Measurements from ENCODE around the gene LSM5.

Gene LSM5

DNA sequence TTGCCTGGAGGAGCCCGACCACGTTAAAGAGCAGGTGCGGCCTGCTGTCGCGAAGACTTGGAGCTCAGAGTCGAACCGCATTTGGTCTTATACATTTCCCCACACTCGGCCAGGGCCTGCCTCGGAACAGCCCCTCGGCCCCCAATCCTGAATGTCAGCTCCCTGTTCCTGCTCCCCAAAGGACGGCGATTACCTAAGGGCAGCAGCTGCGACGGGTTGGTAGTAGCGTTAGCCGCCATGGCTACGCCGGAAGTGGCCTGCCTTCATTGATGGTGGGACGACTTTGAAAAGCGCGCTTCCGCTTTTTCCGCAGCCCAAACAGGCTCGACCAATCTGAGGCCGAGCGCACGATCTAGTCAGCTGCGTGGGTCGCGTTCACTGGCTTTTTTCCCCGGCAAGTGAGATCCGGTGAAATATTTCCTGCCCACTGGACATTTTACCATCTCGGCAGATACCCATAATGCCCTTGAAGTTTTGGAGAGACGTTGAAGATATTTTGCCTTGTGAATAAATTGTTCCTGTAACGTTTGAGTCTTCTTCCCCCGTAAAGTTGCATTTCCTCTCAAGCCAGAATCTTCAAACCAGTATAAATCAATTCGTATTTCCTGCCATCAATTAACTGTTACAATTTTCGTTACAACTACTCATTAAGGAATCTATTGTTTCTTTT lies at the start of gene LSM5:
LSM5 (minus strand) TSS at position 254 of the 670 bp plus-strand sequence; CDS start at position 239, 15 bp downstream.
- peak; percentile 94 for DNase-seq

GRCh38 chr7:32539366-32539765 lies 49.2 kb upstream of the LSM5 start:
- no peak for DNase-seq

DNA sequence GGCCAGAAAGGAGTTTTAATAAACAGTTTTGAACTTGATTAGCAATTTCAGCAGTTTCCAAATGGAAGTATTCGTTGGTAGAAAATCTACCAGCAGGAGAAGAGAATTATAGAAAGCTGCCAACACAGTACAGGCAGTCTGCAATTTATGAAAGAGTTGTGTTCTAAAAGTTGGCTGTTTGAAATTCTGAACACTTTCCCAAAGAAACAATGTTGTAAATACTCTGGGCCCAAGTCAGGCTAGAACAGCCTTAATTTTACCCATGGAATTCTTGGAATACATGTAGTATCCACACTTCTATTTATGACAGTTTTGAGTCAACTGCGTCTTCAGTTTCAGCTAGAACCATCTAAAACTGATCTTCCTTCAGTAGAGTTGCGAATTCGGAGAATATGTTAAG lies 47.6 kb upstream of the LSM5 start:
- DNase-seq, result no peak

DNA sequence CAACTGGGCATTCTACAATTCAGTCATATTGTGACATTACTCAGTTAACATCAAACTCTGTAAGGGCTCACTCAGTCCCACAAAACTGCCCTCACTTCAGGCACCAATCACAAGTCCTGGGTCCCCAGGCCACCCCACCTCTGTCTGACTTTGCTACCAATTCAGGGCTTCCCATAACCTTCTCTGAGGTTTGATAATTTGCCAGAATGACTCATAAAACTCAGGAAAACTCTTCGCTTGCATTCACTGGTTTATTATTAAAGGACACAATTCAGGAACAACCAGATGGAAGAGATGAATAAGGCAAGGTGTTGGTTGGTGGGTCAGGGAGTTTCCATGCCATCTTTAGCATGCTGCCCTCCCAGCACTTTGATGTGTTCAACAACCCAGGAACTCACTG lies 46.4 kb upstream of the LSM5 start:
- no peak for DNase-seq

GRCh38 chr7:32536016-32536415 lies 45.8 kb upstream of the LSM5 start:
- no peak for DNase-seq

GRCh38 chr7:32535162-32535702 lies 45.1 kb upstream of the LSM5 start:
- DNase-seq, result no peak

DNA sequence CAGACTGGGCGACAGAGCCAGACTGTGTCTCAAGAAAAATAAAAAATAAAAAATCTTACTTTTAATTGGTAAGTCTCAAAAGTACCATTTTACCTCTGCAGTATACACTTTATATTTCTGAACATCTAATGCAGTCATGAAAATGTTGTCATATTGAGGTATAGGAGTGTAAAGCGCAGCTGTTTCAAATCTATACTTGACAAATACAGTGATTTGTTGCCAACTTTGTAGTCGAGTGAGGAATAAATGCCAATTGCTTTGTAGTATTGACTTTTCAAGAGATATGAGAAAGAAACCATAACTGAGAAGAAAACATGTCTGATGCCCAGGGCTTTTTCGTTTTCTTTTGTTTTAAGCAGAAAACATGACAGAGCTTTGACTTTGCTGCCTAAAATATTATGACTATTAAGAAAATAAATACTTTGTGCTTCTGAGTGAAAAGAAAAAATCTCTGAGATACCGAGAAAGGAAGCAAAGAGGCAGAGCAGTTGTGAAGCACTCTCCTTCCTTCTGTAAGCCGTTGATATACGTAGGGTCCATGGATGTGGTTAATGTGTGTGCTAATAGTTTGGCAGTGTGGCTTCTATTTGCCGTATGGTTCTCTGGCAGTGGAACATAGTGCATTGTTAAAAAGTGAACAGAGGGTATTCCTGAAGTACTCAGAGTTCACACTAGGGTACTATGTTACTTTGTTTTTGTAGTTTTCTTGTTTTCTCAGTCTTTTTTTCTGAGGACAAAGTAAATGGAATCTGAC lies 43.3 kb upstream of the LSM5 start:
- no peak for DNase-seq

GRCh38 chr7:32532716-32533115 lies 42.5 kb upstream of the LSM5 start:
- DNase-seq, result no peak

DNA sequence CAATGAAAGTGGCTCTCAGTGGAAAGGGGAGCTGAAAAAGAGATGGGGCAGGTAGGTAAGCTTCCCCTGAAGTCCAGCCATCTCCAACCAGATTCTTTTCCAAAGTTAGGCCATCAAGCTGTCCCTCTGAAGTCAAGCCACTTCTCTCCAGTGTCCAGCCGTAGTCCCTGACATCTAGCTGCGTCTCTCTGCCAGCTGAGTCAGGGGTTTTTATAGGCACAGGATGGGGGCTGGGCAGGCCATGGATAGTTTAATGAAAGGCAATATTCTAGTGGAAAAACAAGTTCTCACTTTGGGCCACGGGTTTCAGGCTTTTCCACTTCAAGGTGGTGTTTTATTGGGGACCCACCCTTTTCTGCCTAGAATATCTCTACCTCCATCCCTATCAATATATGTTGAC lies 41.9 kb upstream of the LSM5 start:
- no peak for DNase-seq

GRCh38 chr7:32531402-32531801 lies 41.2 kb upstream of the LSM5 start:
- no peak for DNase-seq

- DNase-seq, result no peak
These were observed 35.7 kb upstream of the LSM5 start for GRCh38 chr7:32525839-32526238.

DNA sequence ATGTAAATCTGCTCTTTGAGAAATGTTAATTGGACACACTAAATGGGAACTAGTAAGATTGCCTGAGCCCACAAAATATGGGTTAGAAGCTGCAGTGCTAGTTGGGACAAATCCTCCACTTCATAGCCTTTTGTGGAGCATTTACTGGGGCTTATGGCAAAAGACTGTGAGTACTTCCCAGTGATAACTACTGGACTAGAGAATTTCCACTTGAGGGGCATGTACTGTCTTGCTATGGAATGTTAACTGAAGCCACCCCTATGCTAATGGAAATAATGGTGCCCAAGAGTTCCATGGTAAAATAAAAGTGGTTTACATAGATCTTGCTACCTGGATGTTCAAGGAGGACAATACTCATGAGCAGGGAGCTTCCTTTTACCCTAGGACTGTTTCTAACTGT lies 34.5 kb upstream of the LSM5 start:
- no peak for DNase-seq

DNA sequence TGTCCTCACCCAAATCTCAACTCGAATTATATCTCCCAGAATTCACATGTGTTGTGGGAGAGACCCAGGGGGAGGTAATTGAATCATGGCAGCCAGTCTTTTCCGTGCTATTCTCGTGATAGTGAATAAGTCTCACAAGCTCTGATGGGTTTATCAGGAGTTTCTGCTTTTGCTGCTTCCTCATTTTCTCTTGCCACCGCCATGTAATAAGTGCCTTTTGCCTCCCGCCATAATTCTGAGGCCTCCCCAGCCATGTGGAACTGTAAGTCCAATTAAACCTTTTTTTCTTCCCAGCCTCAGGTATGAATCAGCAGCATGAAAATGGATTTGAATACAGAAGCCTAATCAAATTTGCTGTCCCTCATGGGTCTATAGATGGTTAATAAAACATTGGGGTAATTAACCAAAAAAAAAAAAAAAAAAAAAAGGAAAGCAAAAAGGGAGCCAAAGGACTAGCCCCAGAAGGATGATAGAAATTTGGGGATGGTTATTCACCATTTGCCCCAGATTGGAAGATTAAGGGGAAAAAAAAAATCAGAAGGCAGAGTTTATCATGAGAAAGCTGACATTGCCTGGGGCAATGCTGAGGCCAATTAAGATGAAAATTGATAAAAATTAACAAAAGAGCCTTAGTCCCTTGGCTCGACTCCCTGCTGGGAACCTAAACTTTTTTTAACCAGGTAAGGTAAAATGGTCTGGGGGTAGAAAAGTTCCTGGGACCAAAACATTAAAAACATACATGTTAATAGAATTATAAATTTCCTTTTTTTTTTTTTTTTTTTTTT lies 32.8 kb upstream of the LSM5 start:
- DNase-seq, result no peak

GRCh38 chr7:32519763-32520162 lies 29.6 kb upstream of the LSM5 start:
- DNase-seq, result no peak

DNA sequence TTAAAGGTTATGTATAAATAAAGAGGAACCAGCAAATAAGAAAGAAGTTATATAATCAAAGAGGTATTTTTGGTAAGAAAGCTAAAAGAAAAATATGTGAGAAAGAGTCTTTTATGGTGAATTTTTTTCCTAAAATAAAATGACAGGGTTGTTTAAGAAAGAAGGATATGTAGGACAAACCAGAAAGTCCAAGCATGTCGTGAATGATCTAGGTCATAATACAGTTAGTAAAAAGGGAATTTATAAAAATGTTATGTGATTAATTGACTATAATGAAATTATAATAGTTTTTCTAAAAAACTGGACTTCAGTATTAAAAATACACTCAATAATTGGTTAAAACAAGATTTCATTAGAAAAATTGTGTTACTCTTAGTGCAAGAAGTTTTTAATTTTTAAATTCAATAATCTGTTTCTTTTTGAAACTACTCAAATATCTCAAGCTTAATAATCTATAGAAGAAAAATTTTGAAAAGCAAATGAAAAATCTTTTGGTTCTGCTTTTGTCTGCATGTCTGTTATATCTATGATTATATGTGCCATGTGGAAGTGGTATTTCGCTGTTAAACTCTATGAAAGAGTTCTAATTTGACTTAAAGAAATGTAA lies 28.5 kb upstream of the LSM5 start:
- peak; percentile 7 for DNase-seq

DNA sequence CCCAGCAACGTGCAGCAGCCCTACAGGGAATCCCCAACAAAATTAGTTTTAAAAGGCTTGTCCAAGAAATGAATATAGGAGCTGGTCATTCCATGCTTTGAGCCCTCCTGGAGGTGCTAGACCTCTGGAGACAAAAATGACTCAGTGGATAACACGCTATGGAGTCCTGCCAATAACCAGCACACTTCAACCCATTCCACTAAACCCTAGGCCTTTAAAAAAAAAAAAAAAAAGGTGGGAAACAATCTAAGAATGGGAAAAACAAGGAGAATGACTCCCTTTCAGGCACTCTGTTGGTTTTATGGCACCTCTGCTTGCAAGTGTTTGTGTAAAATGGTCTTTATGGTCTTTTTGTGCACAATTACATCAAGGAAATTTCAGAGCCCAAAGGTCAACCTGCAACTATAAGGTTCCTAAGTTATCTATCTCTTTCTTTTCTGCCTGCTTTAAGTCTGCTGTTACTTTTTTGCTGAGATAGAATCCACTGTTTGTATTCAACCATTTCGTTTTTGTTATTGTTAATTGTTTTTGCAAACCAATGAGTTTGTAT lies 26.4 kb upstream of the LSM5 start:
- no peak for DNase-seq

DNA sequence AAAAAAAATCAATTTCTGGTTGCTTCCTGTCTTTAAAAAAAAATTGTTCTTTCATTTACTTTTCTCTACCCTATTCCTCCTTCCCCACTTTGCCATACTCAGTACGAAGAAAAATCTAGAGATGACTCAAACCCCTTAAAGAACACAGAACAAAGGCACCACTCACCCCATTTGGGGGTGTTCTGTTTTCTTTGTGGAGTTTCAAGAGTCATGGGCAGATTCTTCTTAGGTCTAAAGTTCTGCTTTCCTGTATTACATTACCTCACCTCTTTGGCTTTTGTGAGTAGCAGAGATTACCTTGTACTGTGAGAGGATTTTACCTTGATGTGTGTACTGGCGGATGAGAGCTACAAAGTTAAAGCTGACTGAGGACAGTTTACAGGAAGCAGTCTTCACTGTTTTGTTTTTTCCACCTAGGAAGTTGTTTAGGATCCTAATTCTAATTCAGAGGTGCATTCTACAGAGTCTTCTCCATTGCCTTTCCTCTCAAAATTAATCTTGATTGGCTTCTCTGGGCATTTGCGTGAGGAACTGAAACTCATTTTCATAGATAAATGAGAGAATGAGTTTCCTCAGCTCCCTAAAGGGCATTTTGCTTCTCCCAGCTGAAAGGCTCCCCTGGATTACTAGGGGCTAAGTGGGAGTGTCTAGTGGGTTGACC lies 25.8 kb upstream of the LSM5 start:
- no peak for DNase-seq

DNA sequence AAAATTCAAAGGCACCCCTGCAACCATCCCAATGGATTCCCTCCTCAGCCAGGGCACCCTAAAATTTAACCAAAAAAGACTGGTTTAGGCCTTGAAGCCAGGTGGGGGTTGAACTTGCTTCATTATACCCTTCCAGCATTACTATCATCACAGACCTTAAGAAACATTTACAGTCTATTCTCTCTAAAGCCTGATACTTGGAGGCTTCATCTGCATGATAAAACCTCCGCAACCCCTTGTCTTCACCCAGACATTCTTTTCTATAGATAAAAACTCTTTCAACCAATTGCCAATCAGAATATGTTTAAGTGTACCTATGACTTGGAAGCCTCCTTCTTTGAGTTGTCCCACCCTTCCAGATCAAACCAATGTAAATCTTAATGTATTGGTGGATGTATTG lies 23.0 kb upstream of the LSM5 start:
- no peak for DNase-seq

GRCh38 chr7:32511791-32512190 lies 21.6 kb upstream of the LSM5 start:
- DNase-seq, result no peak

DNA sequence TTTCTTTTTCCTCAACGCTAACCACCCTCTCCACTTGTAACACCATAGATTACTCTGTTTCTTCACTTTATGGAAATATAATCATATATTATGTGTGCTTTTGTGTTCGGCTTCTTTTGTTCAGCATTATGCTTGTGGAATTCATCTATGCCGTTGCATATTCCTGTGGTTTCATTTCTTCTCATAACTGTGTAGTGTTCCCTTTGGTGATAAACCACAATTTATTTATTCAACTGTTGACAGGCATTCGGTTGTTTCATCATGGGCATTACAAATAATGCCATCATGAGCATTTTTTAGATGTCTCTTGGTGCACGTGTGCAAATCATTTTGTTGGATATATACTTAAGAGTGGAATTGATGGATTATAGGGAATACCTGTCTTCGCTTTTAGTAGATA lies 17.2 kb upstream of the LSM5 start:
- no peak for DNase-seq

- no peak for DNase-seq
These were observed 16.3 kb upstream of the LSM5 start for GRCh38 chr7:32506266-32507054.
